GM19468 (cell line): ENCODE measurements around the gene TMC8.
"Not testable (repeated sequence)": the region's sequence is repeated elsewhere in the genome, so short reads cannot be mapped to it uniquely, and the experiment has no call there.

ENCODE experiments used
- ATAC-seq: cut with Tn5 transposase; IDR thresholded peaks from one replicate; pipeline ENCODE4 v1.9.1; 2021; ENCODE audit warnings: mild to moderate bottlenecking, moderate library complexity, moderate number of reproducible peaks; ENCODE audit not compliant: unreplicated experiment; ENCODE audit errors: extremely low read depth

TMC8 gene

DNA sequence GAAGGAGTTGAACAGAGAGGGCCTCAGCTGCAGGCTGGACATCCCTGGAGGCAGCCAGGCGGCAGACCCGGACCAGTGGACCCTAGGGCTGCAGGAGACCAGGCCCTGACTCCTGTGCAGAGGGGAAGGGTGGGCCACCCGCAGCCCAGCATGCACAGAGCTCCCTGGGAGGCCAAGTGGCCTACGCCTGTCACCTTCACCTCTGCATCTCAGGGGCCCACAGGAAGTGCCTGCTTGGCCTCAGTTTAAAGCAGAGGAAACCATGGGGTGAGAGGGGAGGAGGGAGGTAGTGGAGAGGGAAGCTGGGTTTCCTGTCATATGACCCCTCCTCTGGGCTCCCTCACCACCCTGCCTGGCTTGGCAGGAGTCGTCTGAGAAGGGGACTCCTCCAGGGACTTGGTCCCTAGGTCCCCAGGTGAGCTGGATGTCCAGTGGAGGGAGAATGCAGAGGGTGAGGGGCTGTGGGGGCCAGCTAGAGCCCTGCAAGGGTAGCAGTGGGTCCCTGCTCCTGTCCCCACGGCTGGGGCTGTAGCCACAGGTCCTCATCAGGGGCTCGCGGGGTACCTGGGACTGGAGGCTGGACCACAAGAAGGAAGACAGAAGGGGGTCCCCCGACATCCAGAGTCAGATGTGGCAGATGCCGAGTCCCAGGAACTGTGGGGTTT is at the start of gene TMC8:
TMC8 (plus strand) TSS at position 335 of the 665 bp plus-strand sequence. CDS start 818 bp downstream, outside the sequence.
- no peak for ATAC-seq

DNA sequence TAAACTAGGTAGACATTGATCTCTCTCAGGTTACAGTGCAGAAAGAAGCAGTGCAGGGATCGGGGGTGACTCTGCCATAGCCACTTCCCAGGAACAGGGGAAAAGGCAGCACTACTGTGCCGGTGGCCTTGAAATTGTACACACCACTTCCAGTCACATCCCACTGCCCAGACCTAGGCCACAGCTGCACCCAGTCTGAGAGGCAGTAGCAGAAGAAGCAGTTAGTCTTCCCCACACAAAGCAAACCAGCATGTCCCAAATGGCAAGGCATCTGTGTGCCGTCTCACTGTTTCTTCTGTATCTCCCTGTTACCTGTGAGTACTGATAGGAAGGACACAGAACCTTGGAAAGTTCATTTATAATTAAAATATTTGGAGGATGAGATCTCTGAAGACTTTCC is 49.0 kb upstream of the TMC8 start:
- ATAC-seq = no peak

- ATAC-seq = not testable (repeated sequence)
Measured at GRCh38 chr17:78082355-78082872, 48.2 kb upstream of the TMC8 start.

GRCh38 chr17:78082988-78083387 is 47.6 kb upstream of the TMC8 start:
- no peak for ATAC-seq

GRCh38 chr17:78086740-78087139 is 43.8 kb upstream of the TMC8 start:
- ATAC-seq = no peak

- ATAC-seq = no peak
Measured at GRCh38 chr17:78088529-78088928, 42.0 kb upstream of the TMC8 start.

GRCh38 chr17:78089576-78090281 is 40.8 kb upstream of the TMC8 start:
- no peak for ATAC-seq

- no peak for ATAC-seq
Measured at GRCh38 chr17:78092794-78093324, 37.7 kb upstream of the TMC8 start.

DNA sequence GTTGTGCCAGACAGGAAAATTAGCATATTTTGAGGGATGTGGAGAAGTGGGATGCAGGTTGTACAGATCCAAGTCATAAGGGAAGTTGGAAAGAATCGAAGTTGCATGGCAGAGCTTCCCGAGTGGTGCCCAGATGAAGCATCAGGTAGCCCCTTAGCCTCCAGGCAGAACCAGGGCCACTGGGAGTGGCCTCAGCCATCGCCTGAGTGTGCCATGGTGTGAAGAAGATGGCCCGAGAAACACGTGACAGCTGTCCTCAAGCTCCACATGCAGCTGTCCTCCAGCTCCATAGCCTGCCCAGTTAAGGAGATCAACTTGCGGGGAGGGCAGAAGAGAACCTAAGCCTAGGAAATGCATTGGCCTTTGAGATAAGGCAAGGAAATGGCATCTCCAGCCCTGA is 35.5 kb upstream of the TMC8 start:
- no peak for ATAC-seq

GRCh38 chr17:78096093-78096492 is 34.5 kb upstream of the TMC8 start:
- ATAC-seq = no peak

GRCh38 chr17:78101112-78101511 is 29.5 kb upstream of the TMC8 start:
- ATAC-seq = no peak

DNA sequence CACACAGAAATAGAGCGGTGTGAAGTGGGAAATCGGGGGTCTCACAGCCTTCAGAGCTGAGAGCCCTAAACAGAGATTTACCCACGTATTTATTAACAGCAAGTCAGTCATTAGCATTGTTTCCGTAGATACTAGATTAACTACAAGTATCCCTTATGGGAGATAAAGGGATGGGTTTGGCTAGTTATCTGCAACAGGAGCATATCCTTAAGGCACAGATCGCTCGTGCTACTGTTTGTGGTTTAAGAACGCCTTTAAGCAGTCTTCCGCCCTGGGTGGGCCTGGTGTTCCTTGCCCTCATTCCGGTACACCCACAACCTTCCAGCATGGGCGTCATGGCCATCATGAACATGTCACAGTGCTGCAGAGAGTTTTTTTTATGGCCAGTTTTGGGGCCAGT is 29.0 kb upstream of the TMC8 start:
- ATAC-seq = no peak

DNA sequence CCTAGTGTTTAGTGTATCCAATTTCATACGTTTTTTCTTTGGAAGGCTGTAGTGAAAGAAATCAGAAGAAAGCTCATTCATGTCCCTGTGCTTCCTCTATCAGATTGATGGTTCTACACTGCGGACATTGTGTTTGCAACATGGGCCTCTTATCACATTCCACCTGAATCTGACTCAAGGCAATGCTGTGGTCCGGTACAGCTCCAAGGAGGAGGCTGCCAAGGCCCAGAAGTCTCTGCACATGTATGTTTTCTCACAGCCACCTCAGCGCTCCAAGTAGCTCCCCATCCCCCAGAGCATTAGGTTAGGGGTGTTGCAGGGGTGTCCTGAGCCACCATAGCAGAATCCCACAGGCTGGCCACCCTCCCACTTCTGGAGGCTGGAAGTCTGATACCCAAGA is 27.3 kb upstream of the TMC8 start:
- no peak for ATAC-seq

- no peak for ATAC-seq
Measured at GRCh38 chr17:78104540-78104941, 26.0 kb upstream of the TMC8 start.

DNA sequence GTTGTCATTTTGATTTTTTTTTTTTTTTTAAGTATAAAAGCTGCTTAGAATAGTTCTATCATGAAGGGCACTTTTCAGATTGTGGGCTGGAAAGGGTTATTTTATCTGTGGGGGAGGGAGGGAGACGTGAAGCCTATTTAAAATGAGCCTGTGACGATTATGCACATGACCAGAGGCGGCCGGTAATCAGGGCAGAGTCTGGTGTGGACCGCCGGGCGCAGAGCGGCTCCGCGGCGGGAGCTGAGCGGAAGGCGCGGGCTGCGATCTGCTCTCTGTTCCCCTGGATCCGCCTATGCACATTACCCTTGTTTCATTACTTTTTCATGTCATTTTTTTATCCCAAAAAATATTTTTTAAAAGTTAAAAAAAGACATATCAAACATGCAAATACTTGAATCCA is 25.5 kb upstream of the TMC8 start:
- ATAC-seq = no peak

GRCh38 chr17:78105551-78105950 is 25.0 kb upstream of the TMC8 start:
- no peak for ATAC-seq

DNA sequence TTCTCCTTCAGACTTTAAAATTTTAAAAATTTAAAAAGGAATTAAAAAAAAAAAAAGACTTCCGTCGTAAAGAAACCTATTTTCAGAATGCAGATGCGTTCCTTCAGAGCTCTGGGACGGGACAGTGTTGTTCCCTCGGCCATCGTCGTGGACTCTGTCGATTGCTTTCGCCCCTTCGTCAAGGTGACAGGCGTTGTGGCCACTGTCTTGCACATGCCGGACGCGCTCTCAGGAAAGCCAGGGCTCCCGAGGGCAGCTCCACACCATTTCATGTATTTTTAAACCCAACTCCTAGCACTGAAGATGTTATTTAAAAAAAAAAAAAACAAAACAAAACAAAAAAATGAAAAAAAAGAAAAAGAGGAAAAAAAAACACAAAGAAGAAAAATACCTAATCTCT is 24.4 kb upstream of the TMC8 start:
- no peak for ATAC-seq

DNA sequence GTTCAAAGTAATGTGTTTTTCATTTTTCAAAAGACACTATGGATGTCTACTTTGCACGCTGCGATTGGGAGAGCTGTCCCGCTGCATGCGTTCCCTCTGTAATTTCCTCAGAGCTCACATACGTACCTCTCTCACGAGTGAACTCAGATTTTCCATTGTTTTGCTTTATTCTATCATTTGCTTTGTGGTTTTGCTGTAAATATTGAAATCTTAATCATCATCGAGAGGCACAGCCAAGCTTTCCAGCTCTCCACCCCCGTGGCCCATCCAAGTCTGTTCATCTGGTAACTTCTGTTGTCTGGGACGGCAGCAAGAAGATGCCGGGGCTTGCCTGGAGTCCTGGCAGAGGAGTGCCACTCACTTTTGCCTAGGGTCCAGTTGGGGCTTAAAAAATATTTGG is 23.1 kb upstream of the TMC8 start:
- ATAC-seq = no peak

- no peak for ATAC-seq
Measured at GRCh38 chr17:78107976-78108725, 22.4 kb upstream of the TMC8 start.

DNA sequence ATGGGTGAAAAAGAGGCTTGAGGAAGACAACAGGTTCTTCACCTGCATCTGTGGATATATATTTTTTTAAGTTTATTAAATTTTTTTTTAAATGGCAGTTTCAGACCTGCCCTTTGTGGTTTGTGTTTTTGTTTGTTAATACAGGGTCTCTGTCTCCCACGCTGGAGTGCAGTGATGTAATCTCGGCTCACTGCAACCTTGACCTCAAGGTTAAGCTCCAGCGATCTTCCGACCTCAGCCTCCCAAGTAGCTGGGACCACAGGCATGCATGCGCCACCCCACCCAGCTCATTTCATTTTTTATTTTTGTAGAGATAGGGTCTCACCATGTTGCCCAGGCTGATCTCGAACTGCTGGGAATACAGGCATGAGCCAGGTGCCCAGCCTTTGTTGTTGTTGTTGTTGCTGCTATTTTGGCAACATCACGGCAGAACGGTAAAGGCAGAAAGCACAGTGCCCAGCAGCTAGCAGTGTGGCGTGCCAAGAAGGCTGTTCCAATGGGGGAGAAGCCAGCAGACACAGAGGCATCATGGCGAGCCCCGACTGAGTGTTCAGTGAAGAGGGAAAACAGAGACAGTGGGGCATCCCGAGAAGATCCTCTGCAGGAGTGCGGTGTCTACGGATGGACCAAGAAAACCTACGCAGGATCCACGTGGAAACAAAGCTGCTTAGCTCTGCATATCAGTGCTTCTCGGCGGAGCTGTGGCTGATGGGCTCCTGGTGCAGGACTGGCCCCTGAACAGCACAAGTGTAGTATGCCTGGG is 21.7 kb upstream of the TMC8 start:
- no peak for ATAC-seq
